Activated naive CD4-positive, alpha-beta T cell treated with anti-CD3 and anti-CD28 coated beads, Interleukin-2, amount 10 ng/mL, durations not matched to agents 7 days and 5 days (primary cell): ENCODE measurements around the gene MYO5A.
A peak's percentile ranks its signal among the peaks of the same experiment; 100 is the strongest.

Source experiments
- CTCF ChIA-PET: fragments of 350-600 bp; sonication (Branson Sonifier 250); formaldehyde crosslinking; loops from one replicate; lab custom pipeline; 2021; ENCODE audit warnings: antibody characterized with exemption; lab: Charles Lee
- DNase-seq: peaks from one replicate; pipeline ENCODE4 v3.0.0-alpha.2; 2020
- H3K27ac Mint-ChIP-seq: one replicate; pipeline ENCODE4 v1.8.0; 2021; ENCODE audit warnings: mild to moderate bottlenecking, moderate library complexity, mixed read lengths
- H3K27me3 Mint-ChIP-seq: one replicate; pipeline ENCODE4 v1.8.0; 2021; ENCODE audit warnings: mild to moderate bottlenecking, mixed read lengths
- H3K36me3 Mint-ChIP-seq: one replicate; pipeline ENCODE4 v1.8.0; 2021; ENCODE audit warnings: mixed read lengths
- H3K4me1 Mint-ChIP-seq: one replicate; pipeline ENCODE4 v1.8.0; 2021; ENCODE audit warnings: mixed read lengths
- H3K4me3 Mint-ChIP-seq: one replicate; pipeline ENCODE4 v1.8.0; 2021; ENCODE audit warnings: mild to moderate bottlenecking, moderate library complexity, mixed read lengths
- H3K9me3 Mint-ChIP-seq: one replicate; pipeline ENCODE4 v1.8.0; 2021; ENCODE audit warnings: mixed read lengths

The MYO5A gene

GRCh38 chr15:52263563-52264282 is 265.0 kb downstream of the MYO5A start:
- CTCF ChIA-PET = no interaction called here
- DNase-seq = no peak
- Mint-ChIP-seq H3K36me3 (peaks cover 15% of the 10 kb centered on the region), H3K27ac (peak overlapping the region; percentile 94), H3K27me3 (no peaks in the 10 kb centered on the region), H3K9me3 (no peaks in the 10 kb centered on the region), H3K4me1 (peaks cover 50% of the 10 kb centered on the region), H3K4me3 (no peak overlapping the region)

GRCh38 chr15:52262364-52262763 is 266.3 kb downstream of the MYO5A start:
- Mint-ChIP-seq H3K4me1 (peaks cover 61% of the 10 kb centered on the region), H3K27me3 (no peaks in the 10 kb centered on the region), H3K4me3 (peak overlapping the region; percentile 36), H3K9me3 (no peaks in the 10 kb centered on the region), H3K36me3 (peaks cover 15% of the 10 kb centered on the region), H3K27ac (peak overlapping the region; percentile 94)
- CTCF ChIA-PET = interaction anchor here (0.6 to 2.7 kb wide), 13 partner anchors 10 to 472 kb away, joined by 3 to 14 read pairs (median 5); partner anchors contain the start of gene MYO5C
- no peak for DNase-seq

GRCh38 chr15:52261498-52262242 is 267.0 kb downstream of the MYO5A start:
- Mint-ChIP-seq H3K36me3 (peaks cover 15% of the 10 kb centered on the region), H3K27ac (peak overlapping the region; percentile 94), H3K9me3 (no peaks in the 10 kb centered on the region), H3K4me3 (peak overlapping the region; percentile 36), H3K27me3 (no peaks in the 10 kb centered on the region), H3K4me1 (peaks cover 68% of the 10 kb centered on the region)
- DNase-seq = peak; percentile 80
- CTCF ChIA-PET = interaction anchor here (0.6 to 2.7 kb wide), 14 partner anchors 9 to 473 kb away, joined by 3 to 14 read pairs (median 3); partner anchors contain the start of gene MYO5C

GRCh38 chr15:52261026-52261425 is 267.7 kb downstream of the MYO5A start:
- DNase-seq = no peak
- CTCF ChIA-PET = interaction anchor here (0.6 to 2.7 kb wide), 7 partner anchors 34 to 474 kb away, joined by 3 to 14 read pairs (median 3); partner anchors contain the start of gene MYO5C
- Mint-ChIP-seq H3K27me3 (peaks cover 5% of the 10 kb centered on the region), H3K9me3 (no peaks in the 10 kb centered on the region), H3K27ac (peak overlapping the region; percentile 94), H3K4me3 (no peak overlapping the region), H3K4me1 (peaks cover 75% of the 10 kb centered on the region), H3K36me3 (peaks cover 15% of the 10 kb centered on the region)

- Mint-ChIP-seq H3K27me3 (peaks cover 6% of the 10 kb centered on the region), H3K27ac (no peak overlapping the region), H3K4me1 (peaks cover 76% of the 10 kb centered on the region), H3K36me3 (peaks cover 15% of the 10 kb centered on the region), H3K4me3 (no peak overlapping the region), H3K9me3 (no peaks in the 10 kb centered on the region)
- DNase-seq = no peak
- CTCF ChIA-PET = interaction anchor here (1.3 kb wide), 1 partner anchor 307 kb away, joined by 3 read pairs; no protein-coding TSS in a partner anchor
These were observed 269.2 kb downstream of the MYO5A start for GRCh38 chr15:52259503-52259902.

GRCh38 chr15:52258461-52258860 is 270.2 kb downstream of the MYO5A start:
- DNase-seq = no peak
- peaks cover 12% of the 10 kb centered on the region for H3K36me3 Mint-ChIP-seq
- no peak overlapping the region for H3K27ac Mint-ChIP-seq
- CTCF ChIA-PET = interaction anchor here (1.5 to 7.4 kb wide), 4 partner anchors 33 to 476 kb away, joined by 5 to 80 read pairs (median 18); no protein-coding TSS in a partner anchor
- no peaks in the 10 kb centered on the region for H3K9me3 Mint-ChIP-seq
- H3K4me1 Mint-ChIP-seq = peaks cover 74% of the 10 kb centered on the region
- H3K27me3 Mint-ChIP-seq = peaks cover 17% of the 10 kb centered on the region
- no peak overlapping the region for H3K4me3 Mint-ChIP-seq

GRCh38 chr15:52257734-52258062 is 271.0 kb downstream of the MYO5A start:
- Mint-ChIP-seq H3K4me1 (peaks cover 68% of the 10 kb centered on the region), H3K27me3 (peaks cover 17% of the 10 kb centered on the region), H3K9me3 (no peaks in the 10 kb centered on the region), H3K27ac (no peak overlapping the region), H3K4me3 (no peak overlapping the region), H3K36me3 (peaks cover 4% of the 10 kb centered on the region)
- CTCF ChIA-PET = interaction anchor here (0.7 to 7.4 kb wide), 7 partner anchors 33 to 477 kb away, joined by 3 to 80 read pairs (median 16); partner anchors contain the start of gene ATOSA
- DNase-seq = no peak
